ENCODE measurements around the gene CDCA4.

The CDCA4 gene

DNA sequence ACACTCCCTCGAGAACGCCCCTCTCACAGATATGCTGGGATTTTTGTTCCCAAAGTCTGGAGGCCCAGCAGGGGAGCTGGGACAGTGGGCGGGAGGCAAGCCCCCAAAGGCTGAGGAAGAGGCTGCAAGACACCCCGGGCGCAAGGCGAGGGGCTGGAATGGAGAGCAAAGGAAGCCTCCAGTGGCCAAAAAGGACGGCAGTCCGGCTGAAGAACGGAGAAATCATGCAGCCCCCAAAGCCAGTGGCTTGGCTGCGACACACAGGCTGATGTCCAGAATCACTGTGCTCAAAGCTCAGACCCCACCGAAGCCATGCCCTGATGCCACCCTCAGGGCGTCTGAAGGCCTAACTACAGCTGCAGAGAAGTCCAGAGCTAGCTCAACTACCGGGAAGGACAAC is 24.4 kb downstream of the CDCA4 start:
- H3K27ac ChIP-seq (ENCODE audit: insufficient read depth in 1 of 2, low read depth in 1 of 2, low read length in 2 of 2, poor library complexity in 1 of 2, severe bottlenecking in 2 of 2) = no peak overlapping the region
- CTCF ChIA-PET = interaction anchor here (3.8 kb wide), 1 partner anchor 48 kb away, joined by 19 read pairs; no protein-coding TSS in a partner anchor
- DNase-seq = no peak
- peaks cover 0 to 8% (median 0%) of the 10 kb centered on the region in 4 experiments for H3K36me3 ChIP-seq (ENCODE audit: control insufficient read depth in 4 of 4, insufficient read depth in 4 of 4, low read length in 3 of 4)
- POLR2A ChIA-PET = no interaction called here
- H3K4me1 ChIP-seq (ENCODE audit: control extremely low read depth in 1 of 4, control insufficient read depth in 4 of 4, insufficient read depth in 4 of 4, low read length in 3 of 4) = peaks cover 0 to 3% (median 1%) of the 10 kb centered on the region in 4 experiments
- WGBS (ENCODE audit: insufficient coverage) = 98% methylated on average over 13 of the region's 13 CpGs
- no peak overlapping the region for H3K4me3 ChIP-seq (ENCODE audit: control insufficient read depth in 1 of 7, extremely low read depth in 1 of 7, insufficient read depth in 4 of 7, low read depth in 2 of 7, low read length in 6 of 7)
- no peaks in the 10 kb centered on the region for H3K9me3 ChIP-seq (ENCODE audit: control extremely low read depth in 1 of 5, control insufficient read depth in 4 of 5, insufficient read depth in 2 of 5, low read depth in 1 of 5, low read length in 4 of 5)
- H3K27me3 ChIP-seq (replicated peaks in 2 of 5; ENCODE audit: control insufficient read depth in 4 of 5, insufficient read depth in 5 of 5, low read length in 4 of 5) = no peaks in the 10 kb centered on the region

DNA sequence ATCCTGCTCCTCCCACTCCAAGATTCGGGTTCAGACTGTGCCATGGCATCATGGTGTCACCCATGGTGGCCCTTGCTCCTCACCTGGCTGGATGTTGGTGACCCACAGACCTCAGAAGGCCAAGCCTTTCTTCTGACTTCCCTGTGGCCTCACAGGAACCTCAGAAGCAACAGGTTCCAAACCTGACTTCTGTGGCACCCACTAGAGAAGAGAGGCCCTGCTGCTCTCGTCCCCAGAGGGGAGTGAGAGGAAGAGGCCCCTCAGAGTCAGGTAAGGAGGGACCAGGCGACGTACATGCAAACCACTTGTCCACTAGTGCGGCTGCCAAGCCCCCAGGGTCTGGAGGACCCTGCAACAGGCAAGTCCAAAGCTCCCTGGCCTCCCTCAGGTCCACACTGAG is 24.9 kb downstream of the CDCA4 start:
- Histone ChIP-seq H3K4me1 (ENCODE audit: control extremely low read depth in 1 of 4, control insufficient read depth in 4 of 4, insufficient read depth in 4 of 4, low read length in 3 of 4) (peaks cover 0 to 3% (median 1%) of the 10 kb centered on the region in 4 experiments), H3K36me3 (ENCODE audit: control insufficient read depth in 4 of 4, insufficient read depth in 4 of 4, low read length in 3 of 4) (peaks cover 0 to 8% (median 0%) of the 10 kb centered on the region in 4 experiments), H3K27me3 (replicated peaks in 2 of 5; ENCODE audit: control insufficient read depth in 4 of 5, insufficient read depth in 5 of 5, low read length in 4 of 5) (no peaks in the 10 kb centered on the region), H3K27ac (ENCODE audit: insufficient read depth in 1 of 2, low read depth in 1 of 2, low read length in 2 of 2, poor library complexity in 1 of 2, severe bottlenecking in 2 of 2) (no peak overlapping the region), H3K9me3 (ENCODE audit: control extremely low read depth in 1 of 5, control insufficient read depth in 4 of 5, insufficient read depth in 2 of 5, low read depth in 1 of 5, low read length in 4 of 5) (no peaks in the 10 kb centered on the region), H3K4me3 (ENCODE audit: control insufficient read depth in 1 of 7, extremely low read depth in 1 of 7, insufficient read depth in 4 of 7, low read depth in 2 of 7, low read length in 6 of 7) (no peak overlapping the region)
- no peak for DNase-seq
- 100% methylated on average over 5 of the region's 5 CpGs for WGBS (ENCODE audit: insufficient coverage)
- ChIA-PET POLR2A (no interaction called here), CTCF (interaction anchor here (1.2 to 3.8 kb wide), 2 partner anchors 18 to 49 kb away, joined by 4 to 19 read pairs; no protein-coding TSS in a partner anchor)

DNA sequence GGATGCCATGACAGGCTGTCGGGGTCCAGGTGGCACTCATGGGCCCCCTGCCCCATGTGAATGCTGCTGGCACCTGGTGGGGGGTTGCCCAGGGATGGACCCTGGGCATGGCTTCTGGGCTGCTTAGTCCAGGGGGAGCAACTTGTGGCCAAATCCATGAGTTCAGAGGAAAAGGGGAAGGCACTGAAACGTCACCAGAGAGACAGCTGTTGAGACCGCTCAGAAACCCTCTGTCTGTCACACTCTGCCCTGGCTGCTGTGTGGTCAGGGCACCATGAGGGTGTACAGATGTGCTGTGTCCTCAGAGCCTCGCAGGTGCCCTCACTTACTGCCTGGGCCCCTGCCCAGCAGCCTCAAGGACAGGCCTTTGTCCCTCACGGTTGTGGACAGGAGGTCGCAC is 25.9 kb downstream of the CDCA4 start:
- H3K27me3 ChIP-seq (replicated peaks in 2 of 5; ENCODE audit: control insufficient read depth in 4 of 5, insufficient read depth in 5 of 5, low read length in 4 of 5) = no peaks in the 10 kb centered on the region
- H3K27ac ChIP-seq (ENCODE audit: insufficient read depth in 1 of 2, low read depth in 1 of 2, low read length in 2 of 2, poor library complexity in 1 of 2, severe bottlenecking in 2 of 2) = no peak overlapping the region
- H3K4me1 ChIP-seq (ENCODE audit: control extremely low read depth in 1 of 4, control insufficient read depth in 4 of 4, insufficient read depth in 4 of 4, low read length in 3 of 4) = peaks cover 0 to 3% (median 1%) of the 10 kb centered on the region in 4 experiments
- ChIA-PET POLR2A (no interaction called here), CTCF (interaction anchor here (0.7 to 3.8 kb wide), 5 partner anchors 16 to 50 kb away, joined by 3 to 19 read pairs (median 8); no protein-coding TSS in a partner anchor)
- H3K4me3 ChIP-seq (ENCODE audit: control insufficient read depth in 1 of 7, extremely low read depth in 1 of 7, insufficient read depth in 4 of 7, low read depth in 2 of 7, low read length in 6 of 7) = no peak overlapping the region
- WGBS (ENCODE audit: insufficient coverage) = 100% methylated on average over 4 of the region's 6 CpGs
- no peaks in the 10 kb centered on the region for H3K9me3 ChIP-seq (ENCODE audit: control extremely low read depth in 1 of 5, control insufficient read depth in 4 of 5, insufficient read depth in 2 of 5, low read depth in 1 of 5, low read length in 4 of 5)
- DNase-seq = no peak
- H3K36me3 ChIP-seq (ENCODE audit: control insufficient read depth in 4 of 4, insufficient read depth in 4 of 4, low read length in 3 of 4) = peaks cover 0 to 8% (median 0%) of the 10 kb centered on the region in 4 experiments

DNA sequence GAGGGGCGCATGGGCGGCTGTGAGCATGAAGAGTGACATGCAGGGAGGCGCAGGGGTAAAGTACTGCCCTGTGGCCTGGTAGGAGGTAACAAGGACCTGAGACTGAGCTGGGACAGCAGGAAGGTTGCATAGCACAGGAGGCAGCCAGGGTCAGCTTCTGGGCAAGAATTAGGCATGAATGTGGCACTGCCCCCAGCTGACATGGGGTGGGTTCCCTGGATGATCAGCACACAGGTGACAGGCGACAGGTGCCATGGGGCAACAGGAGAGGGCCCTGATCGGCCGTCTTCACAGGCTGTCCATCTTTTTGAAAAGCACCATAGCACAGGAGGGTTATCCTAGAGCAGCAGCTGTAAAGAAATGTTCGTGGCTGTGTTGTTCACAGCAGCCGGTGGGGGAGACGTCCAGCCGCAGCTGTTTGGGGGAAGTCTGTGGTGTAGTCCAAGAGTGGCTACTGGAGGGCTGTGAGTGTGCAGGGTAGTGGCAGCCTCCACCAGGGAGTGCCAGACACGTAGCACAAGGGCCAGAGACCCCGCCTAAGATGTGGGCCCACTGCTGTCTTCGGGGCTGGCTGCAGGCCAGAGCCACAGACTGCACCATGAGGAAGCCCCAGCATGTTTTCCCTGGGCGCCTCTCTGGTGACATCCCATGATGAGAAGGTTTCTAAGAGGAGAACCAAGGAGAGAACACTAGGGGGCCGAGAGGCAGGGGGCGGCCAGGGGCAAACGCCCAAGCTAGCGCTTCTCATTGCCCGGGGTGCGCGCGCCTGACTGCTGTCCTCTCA is 26.9 kb downstream of the CDCA4 start:
- no peaks in the 10 kb centered on the region for H3K27me3 ChIP-seq (replicated peaks in 2 of 5; ENCODE audit: control insufficient read depth in 4 of 5, insufficient read depth in 5 of 5, low read length in 4 of 5)
- peaks cover 0 to 8% (median 0%) of the 10 kb centered on the region in 4 experiments for H3K36me3 ChIP-seq (ENCODE audit: control insufficient read depth in 4 of 4, insufficient read depth in 4 of 4, low read length in 3 of 4)
- peaks cover 0 to 3% (median 1%) of the 10 kb centered on the region in 4 experiments for H3K4me1 ChIP-seq (ENCODE audit: control extremely low read depth in 1 of 4, control insufficient read depth in 4 of 4, insufficient read depth in 4 of 4, low read length in 3 of 4)
- H3K4me3 ChIP-seq (ENCODE audit: control insufficient read depth in 1 of 7, extremely low read depth in 1 of 7, insufficient read depth in 4 of 7, low read depth in 2 of 7, low read length in 6 of 7) = no peak overlapping the region
- POLR2A ChIA-PET = no interaction called here
- CTCF ChIA-PET = interaction anchor here (0.7 to 3.8 kb wide), 6 partner anchors 17 to 65 kb away, joined by 3 to 19 read pairs (median 6); no protein-coding TSS in a partner anchor
- WGBS (ENCODE audit: insufficient coverage) = 82% methylated on average over 18 of the region's 22 CpGs
- H3K9me3 ChIP-seq (ENCODE audit: control extremely low read depth in 1 of 5, control insufficient read depth in 4 of 5, insufficient read depth in 2 of 5, low read depth in 1 of 5, low read length in 4 of 5) = no peaks in the 10 kb centered on the region
- DNase-seq = peak; percentile 37 to 79 (median 72)
- H3K27ac ChIP-seq (ENCODE audit: insufficient read depth in 1 of 2, low read depth in 1 of 2, low read length in 2 of 2, poor library complexity in 1 of 2, severe bottlenecking in 2 of 2) = no peak overlapping the region

DNA sequence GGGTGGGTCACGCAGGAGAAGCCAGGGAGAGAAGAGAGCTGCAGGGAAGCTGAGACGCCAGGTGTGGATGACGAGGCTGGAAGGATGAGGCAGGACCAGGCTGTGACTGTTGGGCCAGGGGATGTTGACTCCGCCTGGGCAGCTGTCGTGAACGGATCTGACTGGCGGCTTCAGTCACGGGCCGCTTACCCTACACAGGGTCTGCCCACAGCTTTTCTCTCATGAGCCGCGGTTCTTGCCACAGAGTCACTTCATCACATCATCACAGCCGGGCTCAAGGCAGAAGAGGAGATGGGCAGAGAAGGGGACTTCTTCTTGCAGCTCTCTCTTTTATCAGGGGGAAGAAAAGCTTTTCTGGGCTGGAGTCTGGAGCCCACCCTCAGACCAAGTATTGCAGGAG is 27.6 kb downstream of the CDCA4 start:
- H3K36me3 ChIP-seq (ENCODE audit: control insufficient read depth in 4 of 4, insufficient read depth in 4 of 4, low read length in 3 of 4) = peaks cover 0 to 5% (median 0%) of the 10 kb centered on the region in 4 experiments
- H3K4me3 ChIP-seq (ENCODE audit: control insufficient read depth in 1 of 7, extremely low read depth in 1 of 7, insufficient read depth in 4 of 7, low read depth in 2 of 7, low read length in 6 of 7) = no peak overlapping the region
- 98% methylated on average over 12 of the region's 12 CpGs for WGBS (ENCODE audit: insufficient coverage)
- no peaks in the 10 kb centered on the region for H3K27me3 ChIP-seq (replicated peaks in 2 of 5; ENCODE audit: control insufficient read depth in 4 of 5, insufficient read depth in 5 of 5, low read length in 4 of 5)
- no peaks in the 10 kb centered on the region for H3K9me3 ChIP-seq (ENCODE audit: control extremely low read depth in 1 of 5, control insufficient read depth in 4 of 5, insufficient read depth in 2 of 5, low read depth in 1 of 5, low read length in 4 of 5)
- peaks cover 0 to 3% (median 1%) of the 10 kb centered on the region in 4 experiments for H3K4me1 ChIP-seq (ENCODE audit: control extremely low read depth in 1 of 4, control insufficient read depth in 4 of 4, insufficient read depth in 4 of 4, low read length in 3 of 4)
- CTCF ChIA-PET = interaction anchor here (1.2 to 3.8 kb wide), 6 partner anchors 13 to 66 kb away, joined by 3 to 19 read pairs (median 6); no protein-coding TSS in a partner anchor
- DNase-seq = no peak
- no peak overlapping the region for H3K27ac ChIP-seq (ENCODE audit: insufficient read depth in 1 of 2, low read depth in 1 of 2, low read length in 2 of 2, poor library complexity in 1 of 2, severe bottlenecking in 2 of 2)
- POLR2A ChIA-PET = no interaction called here

DNA sequence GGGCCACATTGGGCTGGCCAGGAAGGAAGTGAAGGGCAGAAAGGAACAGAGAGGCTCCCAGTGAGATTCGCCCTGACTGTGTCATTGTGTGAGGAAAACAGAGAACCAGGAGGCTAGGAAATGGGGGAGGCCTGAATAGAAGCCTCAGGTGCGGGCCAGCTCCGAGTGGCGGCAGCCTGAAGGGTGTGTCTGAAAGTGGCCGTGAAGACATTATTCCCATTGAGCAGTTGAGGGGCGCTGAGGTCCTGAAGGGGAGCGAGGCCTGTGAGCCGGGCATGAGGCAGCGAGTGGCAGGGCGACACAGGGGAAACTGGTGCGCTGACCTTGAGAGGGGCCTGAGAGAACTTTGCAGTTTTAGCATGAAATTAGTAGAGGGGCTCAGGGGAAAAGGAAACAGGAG is 28.4 kb downstream of the CDCA4 start:
- H3K9me3 ChIP-seq (ENCODE audit: control extremely low read depth in 1 of 5, control insufficient read depth in 4 of 5, insufficient read depth in 2 of 5, low read depth in 1 of 5, low read length in 4 of 5) = no peaks in the 10 kb centered on the region
- no peak for DNase-seq
- H3K27me3 ChIP-seq (replicated peaks in 2 of 5; ENCODE audit: control insufficient read depth in 4 of 5, insufficient read depth in 5 of 5, low read length in 4 of 5) = no peaks in the 10 kb centered on the region
- ChIA-PET CTCF (interaction anchor here (1.2 to 3.1 kb wide), 4 partner anchors 14 to 66 kb away, joined by 4 to 12 read pairs (median 6); no protein-coding TSS in a partner anchor), POLR2A (interaction anchor here (0.8 kb wide), 1 partner anchor 311 kb away, joined by 4 read pairs; no protein-coding TSS in a partner anchor)
- H3K27ac ChIP-seq (ENCODE audit: insufficient read depth in 1 of 2, low read depth in 1 of 2, low read length in 2 of 2, poor library complexity in 1 of 2, severe bottlenecking in 2 of 2) = no peak overlapping the region
- H3K36me3 ChIP-seq (ENCODE audit: control insufficient read depth in 4 of 4, insufficient read depth in 4 of 4, low read length in 3 of 4) = peaks cover 0 to 4% (median 0%) of the 10 kb centered on the region in 4 experiments
- whole genome bisulfite sequencing (ENCODE audit: insufficient coverage) = 96% methylated on average over 11 of the region's 11 CpGs
- H3K4me1 ChIP-seq (ENCODE audit: control extremely low read depth in 1 of 4, control insufficient read depth in 4 of 4, insufficient read depth in 4 of 4, low read length in 3 of 4) = peaks cover 0 to 3% (median 1%) of the 10 kb centered on the region in 4 experiments
- H3K4me3 ChIP-seq (ENCODE audit: control insufficient read depth in 1 of 7, extremely low read depth in 1 of 7, insufficient read depth in 4 of 7, low read depth in 2 of 7, low read length in 6 of 7) = no peak overlapping the region

DNA sequence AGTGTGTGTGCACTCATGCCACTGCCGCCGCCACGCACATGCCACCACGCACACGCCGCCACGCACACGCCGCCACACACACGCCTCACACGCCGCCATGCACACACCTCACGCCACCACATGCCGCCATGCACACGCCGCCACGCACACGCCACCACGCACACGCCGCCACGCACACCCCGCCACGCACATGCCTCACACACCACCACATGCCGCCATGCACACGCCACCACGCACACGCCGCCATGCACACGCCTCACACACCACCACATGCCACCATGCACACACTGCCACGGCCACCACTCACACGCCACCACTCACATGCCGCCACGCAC is 29.0 kb downstream of the CDCA4 start:
- ChIA-PET CTCF (interaction anchor here (1.9 kb wide), 1 partner anchor 14 kb away, joined by 4 read pairs; no protein-coding TSS in a partner anchor), POLR2A (interaction anchor here (0.8 kb wide), 1 partner anchor 312 kb away, joined by 4 read pairs; no protein-coding TSS in a partner anchor)
- Histone ChIP-seq H3K9me3 (ENCODE audit: control extremely low read depth in 1 of 5, control insufficient read depth in 4 of 5, insufficient read depth in 2 of 5, low read depth in 1 of 5, low read length in 4 of 5) (no peaks in the 10 kb centered on the region), H3K27ac (ENCODE audit: insufficient read depth in 1 of 2, low read depth in 1 of 2, low read length in 2 of 2, poor library complexity in 1 of 2, severe bottlenecking in 2 of 2) (no peak overlapping the region), H3K36me3 (ENCODE audit: control insufficient read depth in 4 of 4, insufficient read depth in 4 of 4, low read length in 3 of 4) (peaks cover 0 to 4% (median 0%) of the 10 kb centered on the region in 4 experiments), H3K27me3 (replicated peaks in 2 of 5; ENCODE audit: control insufficient read depth in 4 of 5, insufficient read depth in 5 of 5, low read length in 4 of 5) (no peaks in the 10 kb centered on the region), H3K4me3 (ENCODE audit: control insufficient read depth in 1 of 7, extremely low read depth in 1 of 7, insufficient read depth in 4 of 7, low read depth in 2 of 7, low read length in 6 of 7) (no peak overlapping the region), H3K4me1 (ENCODE audit: control extremely low read depth in 1 of 4, control insufficient read depth in 4 of 4, insufficient read depth in 4 of 4, low read length in 3 of 4) (peaks cover 0 to 8% (median 5%) of the 10 kb centered on the region in 4 experiments)
- WGBS (ENCODE audit: insufficient coverage) = 96% methylated on average over 24 of the region's 34 CpGs
- DNase-seq = no peak
